Measurements from ENCODE around the gene ANO1. TPM values are rescaled to one million over a fixed set of nuclear protein-coding genes. Genes with fewer than 3 reads are reported as not detected.

The ANO1 gene
- total and polyA plus RNA-seq, 2 donors (not counting 1 experiment from before 2014, with no cell fraction given): not detected

- CTCF ChIA-PET: interaction anchor here (1.2 kb wide), 1 partner anchor 11 kb away, joined by 3 read pairs; no protein-coding TSS in a partner anchor
- Histone ChIP-seq H3K36me3 (replicated peaks in 1 of 2; ENCODE audit: control extremely low read depth in 1 of 2, control insufficient read depth in 1 of 2, extremely low read depth in 1 of 2, insufficient read depth in 2 of 2, low read length in 1 of 2) (no peaks in the 10 kb centered on the region), H3K9ac (ENCODE audit: low read length) (no peak overlapping the region), H3K4me3 (ENCODE audit: control extremely low read depth in 1 of 5, extremely low read depth in 1 of 5, insufficient read depth in 1 of 5, low read depth in 2 of 5, low read length in 4 of 5) (no peak overlapping the region), H3K9me3 (ENCODE audit: control extremely low read depth in 1 of 3, control insufficient read depth in 2 of 3, insufficient read depth in 1 of 3, low read length in 2 of 3) (no peaks in the 10 kb centered on the region), H4K20me1 (ENCODE audit: control insufficient read depth, insufficient read depth, low read length, poor library complexity, severe bottlenecking) (no peaks in the 10 kb centered on the region), H3K27me3 (replicated peaks in 1 of 4; ENCODE audit: control extremely low read depth in 1 of 4, control insufficient read depth in 3 of 4, insufficient read depth in 4 of 4, low read length in 3 of 4) (peaks cover 0 to 4% (median 0%) of the 10 kb centered on the region in 4 experiments), H3K27ac (ENCODE audit: low read length in 2 of 2) (no peak overlapping the region), H3K79me2 (ENCODE audit: control insufficient read depth, insufficient read depth, low read length) (no peaks in the 10 kb centered on the region), H2AFZ (ENCODE audit: insufficient read depth, low read depth, low read length, poor library complexity, severe bottlenecking) (no peak overlapping the region), H3K4me2 (replicated peaks; ENCODE audit: low read depth, low read length, poor library complexity, severe bottlenecking) (no peak overlapping the region), H3K4me1 (ENCODE audit: control insufficient read depth in 2 of 2, insufficient read depth in 2 of 2, low read length in 2 of 2) (no peaks in the 10 kb centered on the region)
- no peaks in the 10 kb centered on the region for H3K9me3 Mint-ChIP-seq (ENCODE audit: insufficient read depth)
- intact Hi-C loops (cut with micrococcal nuclease): no loop called here
- WGBS (ENCODE audit: insufficient coverage): no CpG with 5 or more reads among the region's 3 CpGs
- POLR2A ChIA-PET: no interaction called here
- ATAC-seq (ENCODE audit: low read depth) (no peak), DNase-seq (no peak)
- H3K4me3 Mint-ChIP-seq: no peak overlapping the region
- no peaks in the 10 kb centered on the region for H3K4me1 Mint-ChIP-seq
- H3K27me3 Mint-ChIP-seq: peaks cover 23% of the 10 kb centered on the region
- no peak overlapping the region for H3K27ac Mint-ChIP-seq
- no peak for TF ChIP-seq CTCF (IDR thresholded peaks at IDR 0.05)
Measured at GRCh38 chr11:70220136-70220535, 142.0 kb downstream of the ANO1 start.

GRCh38 chr11:70220920-70221319 is 142.8 kb downstream of the ANO1 start:
- no peak overlapping the region for H3K27ac ChIP-seq (ENCODE audit: low read length in 2 of 2)
- H4K20me1 ChIP-seq (ENCODE audit: control insufficient read depth, insufficient read depth, low read length, poor library complexity, severe bottlenecking): no peaks in the 10 kb centered on the region
- Mint-ChIP-seq H3K4me3 (no peak overlapping the region), H3K4me1 (no peaks in the 10 kb centered on the region), H3K27me3 (peaks cover 24% of the 10 kb centered on the region), H3K27ac (no peak overlapping the region), H3K9me3 (ENCODE audit: insufficient read depth) (no peaks in the 10 kb centered on the region)
- DNase-seq (no peak), ATAC-seq (ENCODE audit: low read depth) (no peak)
- no peak overlapping the region for H2AFZ ChIP-seq (ENCODE audit: insufficient read depth, low read depth, low read length, poor library complexity, severe bottlenecking)
- H3K27me3 ChIP-seq (replicated peaks in 1 of 4; ENCODE audit: control extremely low read depth in 1 of 4, control insufficient read depth in 3 of 4, insufficient read depth in 4 of 4, low read length in 3 of 4): peaks cover 0 to 4% (median 0%) of the 10 kb centered on the region in 4 experiments
- intact Hi-C loops (cut with micrococcal nuclease): no loop called here
- TF ChIP-seq EZH2 (IDR thresholded peaks at IDR 0.05; ENCODE audit: borderline replicate concordance, insufficient read depth, low read depth, low read length, poor library complexity, severe bottlenecking) (no peak), CTCF (IDR thresholded peaks at IDR 0.05) (no peak)
- H3K4me3 ChIP-seq (ENCODE audit: control extremely low read depth in 1 of 5, extremely low read depth in 1 of 5, insufficient read depth in 1 of 5, low read depth in 2 of 5, low read length in 4 of 5): no peak overlapping the region
- H3K4me1 ChIP-seq (ENCODE audit: control insufficient read depth in 2 of 2, insufficient read depth in 2 of 2, low read length in 2 of 2): no peaks in the 10 kb centered on the region
- CTCF ChIA-PET: interaction anchor here (1.2 kb wide), 1 partner anchor 11 kb away, joined by 3 read pairs; no protein-coding TSS in a partner anchor
- H3K79me2 ChIP-seq (ENCODE audit: control insufficient read depth, insufficient read depth, low read length): no peaks in the 10 kb centered on the region
- POLR2A ChIA-PET: no interaction called here
- no peak overlapping the region for H3K4me2 ChIP-seq (replicated peaks; ENCODE audit: low read depth, low read length, poor library complexity, severe bottlenecking)
- no CpG with 5 or more reads among the region's 1 CpG for WGBS (ENCODE audit: insufficient coverage)
- no peak overlapping the region for H3K9ac ChIP-seq (ENCODE audit: low read length)
- H3K9me3 ChIP-seq (ENCODE audit: control extremely low read depth in 1 of 3, control insufficient read depth in 2 of 3, insufficient read depth in 1 of 3, low read length in 2 of 3): no peaks in the 10 kb centered on the region
- H3K36me3 ChIP-seq (replicated peaks in 1 of 2; ENCODE audit: control extremely low read depth in 1 of 2, control insufficient read depth in 1 of 2, extremely low read depth in 1 of 2, insufficient read depth in 2 of 2, low read length in 1 of 2): no peaks in the 10 kb centered on the region

Data from B cell (primary cell).